ENCODE results near the gene ELMO2.

DNA sequence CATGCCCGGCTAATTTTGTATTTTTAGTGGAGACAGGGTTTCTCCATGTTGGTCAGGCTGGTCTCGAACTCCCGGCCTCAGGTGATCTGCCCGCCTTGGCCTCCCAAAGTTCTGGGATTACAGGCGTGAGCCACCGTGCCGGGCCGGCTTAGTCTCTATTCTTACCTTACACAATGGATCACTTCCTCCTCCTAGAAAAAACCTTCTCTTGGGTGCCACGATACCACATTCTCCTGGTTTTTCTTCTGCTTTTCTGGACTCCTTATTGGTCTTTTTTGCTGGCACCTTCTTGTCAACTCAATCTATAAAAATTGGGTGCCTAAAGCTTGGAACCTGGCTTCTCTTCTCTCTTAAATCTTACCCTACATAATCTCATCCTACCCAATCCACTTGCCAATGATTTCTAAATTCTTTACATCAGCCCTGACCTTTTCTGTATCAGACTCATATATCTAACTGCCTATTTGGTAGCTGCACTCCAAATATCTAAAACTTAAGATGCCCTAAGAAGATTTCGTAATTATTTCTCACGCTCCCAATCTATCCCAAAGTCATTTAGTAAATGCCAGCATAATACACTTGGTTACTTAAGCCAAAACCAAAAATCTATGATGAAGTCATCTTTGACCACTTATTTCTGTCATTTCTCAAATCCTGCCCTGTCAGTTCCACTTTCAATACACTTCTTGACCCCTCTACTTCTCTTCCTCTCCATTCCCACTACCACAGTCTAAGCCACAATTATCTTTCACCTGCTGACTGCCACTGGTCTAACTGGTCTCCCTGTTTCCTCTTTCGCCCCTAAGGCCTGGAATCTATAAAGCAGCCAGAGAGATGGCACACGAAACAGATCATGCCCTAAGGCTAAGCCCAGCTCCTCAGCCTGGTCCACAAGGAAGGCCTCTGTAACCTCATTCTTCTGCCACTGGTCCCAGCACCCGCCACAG lies 43.2 kb downstream of the ELMO2 start:
- TF ChIP-seq POU2F2 (IDR thresholded peaks at IDR 0.05; ENCODE audit: low read depth, low read length) = no peak
- no peak for TF ChIP-seq POLR2AphosphoS5 (IDR thresholded peaks at IDR 0.05; ENCODE audit: low read depth, low read length)
